DOHH2 (cell line): ENCODE measurements around the gene LBR.
"Not testable (repeated sequence)": the region's sequence is repeated elsewhere in the genome, so short reads cannot be mapped to it uniquely, and the experiment has no call there.

ENCODE experiments used
- H3F3A ChIP-seq: fragments of 200-600 bp; sonication (generic), shearing (Covaris generic); 2 replicates; pipeline ENCODE4 v1.6.0; 2016; ENCODE audit warnings: antibody characterized with exemption, mild to moderate bottlenecking; ENCODE audit not compliant: control insufficient read depth, insufficient read depth
- H3K27ac ChIP-seq: fragments of 200-600 bp; sonication (generic); 2 replicates; pipeline ENCODE4 v1.5.1; 2014; ENCODE audit warnings: low read depth, mild to moderate bottlenecking, low read length, moderate library complexity
- H3K27me3 ChIP-seq: fragments of 200-600 bp; sonication (generic); 2 replicates; pipeline ENCODE4 v1.6.1; 2014; ENCODE audit warnings: mild to moderate bottlenecking, low read length, mixed read lengths; ENCODE audit not compliant: control insufficient read depth
- H3K36me3 ChIP-seq: fragments of 200-600 bp; sonication (generic); 2 replicates; pipeline ENCODE4 v1.6.1; 2014; ENCODE audit warnings: mild to moderate bottlenecking, low read length, moderate library complexity, mixed read lengths; ENCODE audit not compliant: control insufficient read depth
- H3K4me1 ChIP-seq: fragments of 200-600 bp; sonication (generic); 2 replicates; pipeline ENCODE4 v1.6.1; 2014; ENCODE audit warnings: mild to moderate bottlenecking, low read length, mixed read lengths; ENCODE audit not compliant: control insufficient read depth
- H3K4me2 ChIP-seq: fragments of 200-600 bp; sonication (generic); 2 replicates; pipeline ENCODE4 v1.6.0; 2014; ENCODE audit warnings: mild to moderate bottlenecking, low read length, moderate library complexity
- H3K4me3 ChIP-seq: fragments of 200-600 bp; sonication (generic); 2 replicates; pipeline ENCODE4 v1.5.1; 2014; ENCODE audit warnings: mild to moderate bottlenecking, low read length, mixed read lengths
- H3K79me2 ChIP-seq: fragments of 200-600 bp; sonication (generic); 2 replicates; pipeline ENCODE4 v1.6.1; 2014; ENCODE audit warnings: mild to moderate bottlenecking, low read length, mixed read lengths; ENCODE audit not compliant: control insufficient read depth
- H3K9me2 ChIP-seq: fragments of 200-600 bp; sonication (generic); replicated peaks from 2 replicates; pipeline ENCODE4 v1.6.1; 2014; ENCODE audit warnings: mild to moderate bottlenecking, low read length, mixed read lengths; ENCODE audit not compliant: control insufficient read depth
- H3K9me3 ChIP-seq: fragments of 200-600 bp; sonication (generic); 2 replicates; pipeline ENCODE4 v1.6.1; 2014; ENCODE audit warnings: antibody characterized with exemption, low read length, mixed read lengths; ENCODE audit not compliant: control insufficient read depth, insufficient read depth
- H4K20me1 ChIP-seq: fragments of 200-600 bp; sonication (generic); 2 replicates; pipeline ENCODE4 v1.6.0; 2014; ENCODE audit warnings: low read depth, mild to moderate bottlenecking, antibody characterized with exemption, low read length, moderate library complexity; ENCODE audit not compliant: control insufficient read depth, insufficient read depth
- CTCF ChIP-seq: fragments of 200-600 bp; sonication (generic); IDR thresholded peaks from one replicate; pipeline ENCODE4 v1.5.1; 2014; ENCODE audit warnings: antibody characterized with exemption, mild to moderate bottlenecking, low read depth, low read length; ENCODE audit not compliant: poor library complexity, severe bottlenecking
- EZH2phosphoT487 ChIP-seq: fragments of 200-600 bp; sonication (generic); IDR thresholded peaks from 2 replicates; pipeline ENCODE4 v1.6.1; 2017; ENCODE audit warnings: borderline replicate concordance, mild to moderate bottlenecking, antibody characterized with exemption, low read length, moderate library complexity, mixed read lengths

Gene LBR

GRCh38 chr1:225396357-225396756, 31.5 kb downstream of the LBR start:
- TF ChIP-seq CTCF (no peak), EZH2phosphoT487 (no peak)
- H3K79me2 ChIP-seq: no peaks in the 10 kb centered on the region; the same call in 1 of the 2 replicates
- no peaks in the 10 kb centered on the region for H3K9me2 ChIP-seq
- H3F3A ChIP-seq: peaks cover 7% of the 10 kb centered on the region; the same call in 1 of the 2 replicates
- no peak overlapping the region for H3K4me2 ChIP-seq
- no peak overlapping the region for H3K4me3 ChIP-seq
- H4K20me1 ChIP-seq: peaks cover 4% of the 10 kb centered on the region; the same call in 1 of the 2 replicates
- H3K4me1 ChIP-seq: no peaks in the 10 kb centered on the region
- no peaks in the 10 kb centered on the region for H3K9me3 ChIP-seq
- no peak overlapping the region for H3K27ac ChIP-seq
- no peaks in the 10 kb centered on the region for H3K27me3 ChIP-seq
- H3K36me3 ChIP-seq: peaks cover 38% of the 10 kb centered on the region

GRCh38 chr1:225389843-225390242, 38.0 kb downstream of the LBR start:
- Histone ChIP-seq H3K4me3 (no peak overlapping the region), H3K9me2 (no peaks in the 10 kb centered on the region), H3K4me2 (no peak overlapping the region), H3K27ac (no peak overlapping the region), H3K27me3 (no peaks in the 10 kb centered on the region), H4K20me1 (no peaks in the 10 kb centered on the region), H3K79me2 (no peaks in the 10 kb centered on the region), H3F3A (no peaks in the 10 kb centered on the region), H3K9me3 (no peaks in the 10 kb centered on the region), H3K36me3 (no peaks in the 10 kb centered on the region), H3K4me1 (no peaks in the 10 kb centered on the region)
- TF ChIP-seq CTCF (no peak), EZH2phosphoT487 (no peak)

GRCh38 chr1:225388372-225388771, 39.5 kb downstream of the LBR start:
- Histone ChIP-seq H3K4me1 (no peaks in the 10 kb centered on the region), H3F3A (no peaks in the 10 kb centered on the region), H3K27me3 (no peaks in the 10 kb centered on the region), H3K9me2 (no peaks in the 10 kb centered on the region), H3K36me3 (no peaks in the 10 kb centered on the region), H3K79me2 (no peaks in the 10 kb centered on the region), H3K4me2 (no peak overlapping the region), H3K27ac (no peak overlapping the region), H4K20me1 (no peaks in the 10 kb centered on the region), H3K9me3 (no peaks in the 10 kb centered on the region), H3K4me3 (no peak overlapping the region)
- TF ChIP-seq EZH2phosphoT487 (no peak), CTCF (no peak)

- H3K4me1 ChIP-seq, H3K9me3 ChIP-seq, H3K9me2 ChIP-seq, H3K36me3 ChIP-seq, H3F3A ChIP-seq, H3K4me2 ChIP-seq, H4K20me1 ChIP-seq, H3K27me3 ChIP-seq, H3K4me3 ChIP-seq, H3K27ac ChIP-seq, H3K79me2 ChIP-seq: not testable (repeated sequence)
These were observed 41.0 kb downstream of the LBR start for GRCh38 chr1:225386860-225387259.
